Progenitor cell of endocrine pancreas (in vitro differentiated cells): ENCODE results near the gene NFYC. TPM values are rescaled to one million over a fixed set of nuclear protein-coding genes. Genes with fewer than 3 reads are reported as not detected.

ENCODE experiments used
- DNase-seq: peaks from one replicate; pipeline ENCODE4 v3.0.0; 2021; ENCODE audit warnings: low spot score; ENCODE audit not compliant: unreplicated experiment
- H3K27ac Mint-ChIP-seq: 2 replicates; pipeline ENCODE4 v1.8.0; 2021; ENCODE audit warnings: mild to moderate bottlenecking, moderate library complexity, mixed read lengths
- H3K27me3 Mint-ChIP-seq: 2 replicates; pipeline ENCODE4 v1.8.0; 2021; ENCODE audit warnings: mixed read lengths
- H3K36me3 Mint-ChIP-seq: 2 replicates; pipeline ENCODE4 v1.8.0; 2022; ENCODE audit warnings: mixed read lengths; ENCODE audit not compliant: insufficient read depth
- H3K4me1 Mint-ChIP-seq: 2 replicates; pipeline ENCODE4 v1.8.0; 2021; ENCODE audit warnings: low read depth, mixed read lengths
- H3K4me3 Mint-ChIP-seq: 2 replicates; pipeline ENCODE4 v1.8.0; 2021; ENCODE audit warnings: low read depth, mild to moderate bottlenecking, moderate library complexity, mixed read lengths
- H3K9me3 Mint-ChIP-seq: 2 replicates; pipeline ENCODE4 v1.8.0; 2021; ENCODE audit warnings: low read depth, mixed read lengths
- CTCF ChIP-seq: fragments of 200-600 bp; sonication (generic); IDR thresholded peaks from one replicate; pipeline ENCODE4 v1.5.0; 2021; ENCODE audit warnings: antibody characterized with exemption, mild to moderate bottlenecking; ENCODE audit not compliant: unreplicated experiment
- total RNA-seq: library from RNA; stranded (reverse); gene quantifications from 2 replicates; pipeline ENCODE4 v1.2.1, GENCODE V29; 2021

Gene NFYC
- total RNA-seq, 1 donor from 2014 or later: 73.4 TPM

GRCh38 chr1:40806240-40806639 is 114.7 kb downstream of the NFYC start:
- H3K4me1 Mint-ChIP-seq: peaks cover 5% of the 10 kb centered on the region
- no peaks in the 10 kb centered on the region for H3K36me3 Mint-ChIP-seq
- no peak for TF ChIP-seq CTCF
- H3K27me3 Mint-ChIP-seq: peaks cover 42% of the 10 kb centered on the region
- no peaks in the 10 kb centered on the region for H3K9me3 Mint-ChIP-seq
- no peak overlapping the region for H3K4me3 Mint-ChIP-seq
- H3K27ac Mint-ChIP-seq: no peak overlapping the region
- DNase-seq: no peak

GRCh38 chr1:40806731-40807695 is 115.5 kb downstream of the NFYC start:
- H3K9me3 Mint-ChIP-seq: no peaks in the 10 kb centered on the region
- H3K4me1 Mint-ChIP-seq: peaks cover 5% of the 10 kb centered on the region
- DNase-seq: no peak
- no peak for TF ChIP-seq CTCF
- peaks cover 37% of the 10 kb centered on the region for H3K27me3 Mint-ChIP-seq
- H3K27ac Mint-ChIP-seq: no peak overlapping the region
- H3K36me3 Mint-ChIP-seq: no peaks in the 10 kb centered on the region
- no peak overlapping the region for H3K4me3 Mint-ChIP-seq

GRCh38 chr1:40808002-40808401 is 116.5 kb downstream of the NFYC start:
- H3K9me3 Mint-ChIP-seq: no peaks in the 10 kb centered on the region
- no peaks in the 10 kb centered on the region for H3K36me3 Mint-ChIP-seq
- no peak overlapping the region for H3K4me3 Mint-ChIP-seq
- no peak overlapping the region for H3K27ac Mint-ChIP-seq
- peaks cover 7% of the 10 kb centered on the region for H3K4me1 Mint-ChIP-seq
- peaks cover 44% of the 10 kb centered on the region for H3K27me3 Mint-ChIP-seq
- DNase-seq: no peak
- TF ChIP-seq CTCF: no peak

GRCh38 chr1:40808444-40808843 is 116.9 kb downstream of the NFYC start:
- peaks cover 47% of the 10 kb centered on the region for H3K27me3 Mint-ChIP-seq
- peaks cover 7% of the 10 kb centered on the region for H3K4me1 Mint-ChIP-seq
- TF ChIP-seq CTCF: no peak
- no peak overlapping the region for H3K27ac Mint-ChIP-seq
- no peak for DNase-seq
- no peaks in the 10 kb centered on the region for H3K9me3 Mint-ChIP-seq
- H3K36me3 Mint-ChIP-seq: no peaks in the 10 kb centered on the region
- no peak overlapping the region for H3K4me3 Mint-ChIP-seq

- peaks cover 7% of the 10 kb centered on the region for H3K4me1 Mint-ChIP-seq
- H3K27ac Mint-ChIP-seq: no peak overlapping the region
- no peak overlapping the region for H3K4me3 Mint-ChIP-seq
- TF ChIP-seq CTCF: no peak
- H3K36me3 Mint-ChIP-seq: no peaks in the 10 kb centered on the region
- no peak for DNase-seq
- H3K9me3 Mint-ChIP-seq: no peaks in the 10 kb centered on the region
- peaks cover 47% of the 10 kb centered on the region for H3K27me3 Mint-ChIP-seq
Measured at GRCh38 chr1:40808909-40809308, 117.4 kb downstream of the NFYC start.
